Prostate gland (tissue), 2 donors: ENCODE results near the gene GNPTAB.

Experiments
- POLR2A ChIP-seq: fragments of 450-650 bp; IDR thresholded peaks from one replicate; pipeline ENCODE4 v1.6.1; 2016; ENCODE audit warnings: antibody characterized with exemption, mild to moderate bottlenecking
- POLR2AphosphoS5 ChIP-seq: sonication (generic); formaldehyde crosslinking; IDR thresholded peaks from one replicate; pipeline ENCODE4 v1.6.1; 2017; ENCODE audit warnings: antibody characterized with exemption
- TF ChIP-seq, protein P1 (sequence below), 4 experiments: fragments of 200-600 bp in 2 of 4; fragments of 450-650 bp in 2 of 4; sonication (generic) in 2 of 4; IDR thresholded peaks; 1 replicate in 3 of 4; 2 replicates in 1 of 4; pipeline ENCODE4 v1.5.1; 2016 to 2019; ENCODE audit warnings: antibody characterized with exemption in 4 of 4, mild to moderate bottlenecking in 2 of 4, moderate library complexity in 2 of 4

GRCh38 chr12:101781834-101782233, 48.9 kb downstream of the GNPTAB start:
- TF ChIP-seq, protein P1, sequence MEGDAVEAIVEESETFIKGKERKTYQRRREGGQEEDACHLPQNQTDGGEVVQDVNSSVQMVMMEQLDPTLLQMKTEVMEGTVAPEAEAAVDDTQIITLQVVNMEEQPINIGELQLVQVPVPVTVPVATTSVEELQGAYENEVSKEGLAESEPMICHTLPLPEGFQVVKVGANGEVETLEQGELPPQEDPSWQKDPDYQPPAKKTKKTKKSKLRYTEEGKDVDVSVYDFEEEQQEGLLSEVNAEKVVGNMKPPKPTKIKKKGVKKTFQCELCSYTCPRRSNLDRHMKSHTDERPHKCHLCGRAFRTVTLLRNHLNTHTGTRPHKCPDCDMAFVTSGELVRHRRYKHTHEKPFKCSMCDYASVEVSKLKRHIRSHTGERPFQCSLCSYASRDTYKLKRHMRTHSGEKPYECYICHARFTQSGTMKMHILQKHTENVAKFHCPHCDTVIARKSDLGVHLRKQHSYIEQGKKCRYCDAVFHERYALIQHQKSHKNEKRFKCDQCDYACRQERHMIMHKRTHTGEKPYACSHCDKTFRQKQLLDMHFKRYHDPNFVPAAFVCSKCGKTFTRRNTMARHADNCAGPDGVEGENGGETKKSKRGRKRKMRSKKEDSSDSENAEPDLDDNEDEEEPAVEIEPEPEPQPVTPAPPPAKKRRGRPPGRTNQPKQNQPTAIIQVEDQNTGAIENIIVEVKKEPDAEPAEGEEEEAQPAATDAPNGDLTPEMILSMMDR (IDR thresholded peaks at IDR 0.05), result no peak
- TF ChIP-seq POLR2A (no peak), POLR2AphosphoS5 (no peak)
